Fibroblast of the aortic adventitia (primary cell): Measurements from ENCODE around the gene FGF14. TPM values are rescaled to one million over a fixed set of nuclear protein-coding genes. Genes with fewer than 3 reads are reported as not detected.

ENCODE experiments used
- DNase-seq: peaks from one replicate; pipeline ENCODE4 v3.0.0-alpha.2; 2010; ENCODE audit warnings: low read depth
- H3K4me3 ChIP-seq: 2 replicates; pipeline ENCODE4 v1.5.1; 2011; ENCODE audit warnings: low read depth, mild to moderate bottlenecking, control low read depth, low read length, moderate library complexity
- total RNA-seq: library from RNA; depleted of rRNA; stranded (reverse); fragments of >200 nt; gene quantifications from 2 replicates; pipeline ENCODE4 v1.2.3, GENCODE V29; 2012; ENCODE audit warnings: low replicate concordance
- TF ChIP-seq, protein P1 (sequence below): IDR thresholded peaks from 2 replicates; pipeline ENCODE4 v1.5.1; 2011; ENCODE audit warnings: mild to moderate bottlenecking, low read length, control low read depth, inconsistent platforms; ENCODE audit not compliant: insufficient read depth

Gene FGF14
- total RNA-seq, 1 donor, result 1.4 TPM

DNA sequence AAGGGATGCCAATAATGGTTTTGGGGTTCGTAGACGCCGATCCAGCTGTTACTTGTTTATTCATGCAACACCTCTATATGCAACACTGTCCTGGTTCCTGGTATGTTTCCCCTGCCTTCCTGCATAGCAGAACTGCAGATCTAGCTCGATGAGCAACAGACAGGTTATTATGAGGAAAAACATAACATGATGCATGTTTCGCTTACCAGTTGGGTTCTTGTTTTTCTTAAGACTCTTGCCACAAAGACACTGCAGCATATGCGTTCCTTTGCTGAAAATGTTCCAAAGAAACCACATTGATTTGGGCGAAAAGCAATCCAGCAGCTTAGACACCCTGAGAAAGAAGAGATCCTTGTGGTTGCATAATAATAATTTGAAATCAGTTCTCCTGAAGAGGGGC, 583 bp downstream of the FGF14 start:
- TF ChIP-seq, protein P1, sequence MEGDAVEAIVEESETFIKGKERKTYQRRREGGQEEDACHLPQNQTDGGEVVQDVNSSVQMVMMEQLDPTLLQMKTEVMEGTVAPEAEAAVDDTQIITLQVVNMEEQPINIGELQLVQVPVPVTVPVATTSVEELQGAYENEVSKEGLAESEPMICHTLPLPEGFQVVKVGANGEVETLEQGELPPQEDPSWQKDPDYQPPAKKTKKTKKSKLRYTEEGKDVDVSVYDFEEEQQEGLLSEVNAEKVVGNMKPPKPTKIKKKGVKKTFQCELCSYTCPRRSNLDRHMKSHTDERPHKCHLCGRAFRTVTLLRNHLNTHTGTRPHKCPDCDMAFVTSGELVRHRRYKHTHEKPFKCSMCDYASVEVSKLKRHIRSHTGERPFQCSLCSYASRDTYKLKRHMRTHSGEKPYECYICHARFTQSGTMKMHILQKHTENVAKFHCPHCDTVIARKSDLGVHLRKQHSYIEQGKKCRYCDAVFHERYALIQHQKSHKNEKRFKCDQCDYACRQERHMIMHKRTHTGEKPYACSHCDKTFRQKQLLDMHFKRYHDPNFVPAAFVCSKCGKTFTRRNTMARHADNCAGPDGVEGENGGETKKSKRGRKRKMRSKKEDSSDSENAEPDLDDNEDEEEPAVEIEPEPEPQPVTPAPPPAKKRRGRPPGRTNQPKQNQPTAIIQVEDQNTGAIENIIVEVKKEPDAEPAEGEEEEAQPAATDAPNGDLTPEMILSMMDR, result no peak
- H3K4me3 ChIP-seq, result peak overlapping the region; percentile 10
- peak; percentile 5 for DNase-seq

DNA sequence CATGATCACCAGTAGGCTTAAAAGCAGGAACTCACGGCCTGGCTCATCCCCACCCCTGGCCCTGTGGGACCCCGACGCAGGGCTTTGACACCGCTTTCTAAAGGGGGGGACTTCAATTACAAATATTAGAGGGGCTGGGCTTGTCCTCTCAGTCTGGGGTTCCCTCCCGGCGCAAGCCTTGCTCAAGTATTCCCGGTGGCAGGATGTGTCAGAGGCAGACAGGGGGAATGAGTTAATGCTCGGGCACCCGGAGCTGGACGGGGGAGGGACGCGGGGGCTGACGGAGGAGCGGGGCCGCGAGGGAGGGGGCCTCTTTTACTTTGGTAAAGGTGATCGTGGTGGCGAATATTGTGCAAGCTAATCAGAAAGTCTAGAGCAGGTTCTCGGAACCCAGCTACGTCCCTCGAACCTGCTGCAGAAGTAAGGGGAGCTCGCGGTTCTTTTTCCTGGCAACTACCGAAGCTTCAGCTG, 1.1 kb downstream of the FGF14 start:
- peak; percentile 3 for DNase-seq
- TF ChIP-seq, protein P1, result no peak

DNA sequence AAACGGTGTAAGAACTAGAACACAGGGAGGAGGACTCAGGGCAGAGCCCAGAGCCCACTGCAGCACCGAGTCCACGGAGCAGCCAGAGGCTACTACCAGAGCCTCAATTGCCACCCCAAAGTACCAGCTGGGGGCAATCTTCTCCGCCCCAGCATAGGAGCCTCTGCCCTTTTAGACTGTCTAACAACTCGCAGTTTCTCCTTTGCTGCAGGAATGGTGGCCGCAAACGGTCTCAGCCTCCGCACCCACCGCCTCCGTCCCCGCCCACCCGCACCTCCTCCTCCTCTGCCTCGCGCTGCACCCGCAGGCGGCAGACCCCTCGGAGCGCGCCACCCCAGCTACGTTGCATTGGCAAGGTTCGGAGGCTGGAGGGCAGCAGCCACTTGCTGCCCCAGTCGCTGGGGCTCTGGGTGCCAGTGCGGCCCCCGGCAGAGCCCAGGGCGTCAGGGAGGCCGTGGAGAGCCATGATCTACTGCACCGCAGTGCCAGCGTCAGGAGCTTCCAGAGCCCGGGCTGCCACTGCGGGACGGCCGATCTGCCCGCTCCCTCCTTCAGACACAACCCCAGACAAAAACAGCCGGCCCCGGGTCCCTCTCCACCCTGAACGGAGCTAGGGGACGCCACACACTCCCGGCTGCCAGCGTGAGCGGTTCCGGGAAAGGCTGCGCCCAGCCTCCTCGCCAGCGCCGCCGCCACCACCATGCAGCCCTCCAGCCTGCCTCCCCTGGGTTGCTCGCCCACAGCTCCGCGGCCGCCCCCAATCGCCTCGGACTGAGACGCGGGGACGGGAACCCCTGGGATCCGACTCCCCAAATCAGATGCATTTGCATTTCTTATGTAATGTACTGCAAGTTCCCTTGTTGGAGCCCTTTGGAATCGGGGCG, 1.8 kb downstream of the FGF14 start:
- DNase-seq, result no peak
- TF ChIP-seq, protein P1, result no peak
- peak overlapping the region; percentile 53 for H3K4me3 ChIP-seq

More for the DNA sequence above, 1.1 kb downstream of the FGF14 start:
- peak overlapping the region; percentile 53 for H3K4me3 ChIP-seq

DNA sequence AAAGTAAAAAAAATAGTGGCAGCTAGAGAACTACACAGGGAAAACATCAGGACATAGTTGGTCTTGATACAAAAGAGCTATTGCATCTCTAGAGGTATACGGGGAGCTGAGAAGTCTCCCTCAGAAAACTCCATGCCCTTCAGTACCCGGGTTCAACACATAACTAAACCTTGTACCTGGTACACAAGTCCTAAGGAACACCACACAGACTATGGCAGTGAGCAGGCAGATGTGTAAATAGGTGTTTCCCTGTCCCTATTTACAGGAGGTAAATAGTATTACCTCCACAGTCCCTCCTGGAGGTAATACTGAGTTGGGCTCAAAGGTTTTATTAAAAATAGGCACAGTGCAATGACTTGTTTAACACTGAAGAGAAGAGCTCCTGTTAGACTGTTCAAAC, 5.9 kb downstream of the FGF14 start:
- DNase-seq, result no peak
- TF ChIP-seq, protein P1, result no peak
- no peak overlapping the region for H3K4me3 ChIP-seq

DNA sequence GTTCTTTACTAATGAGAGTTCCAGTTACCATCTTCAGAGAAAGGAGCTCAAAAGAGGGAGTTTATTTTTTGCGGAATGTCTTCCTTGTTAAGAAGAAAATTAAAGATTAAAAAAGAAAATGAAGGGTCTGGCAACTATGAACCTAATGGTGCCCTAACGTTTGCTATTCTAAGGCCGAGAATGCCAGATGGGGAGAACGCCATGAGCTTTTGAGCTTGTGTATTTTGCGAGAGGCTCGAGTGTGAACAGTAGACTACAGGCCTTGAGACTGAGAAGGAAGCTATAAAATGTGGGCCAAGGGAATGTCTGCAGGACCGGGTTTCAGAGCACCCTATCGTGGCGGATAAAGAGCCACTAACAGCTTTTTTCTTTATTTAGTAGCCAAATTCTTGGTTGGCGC, 6.7 kb downstream of the FGF14 start:
- TF ChIP-seq, protein P1, result no peak
- DNase-seq, result no peak
- peak overlapping the region; percentile 76 for H3K4me3 ChIP-seq

DNA sequence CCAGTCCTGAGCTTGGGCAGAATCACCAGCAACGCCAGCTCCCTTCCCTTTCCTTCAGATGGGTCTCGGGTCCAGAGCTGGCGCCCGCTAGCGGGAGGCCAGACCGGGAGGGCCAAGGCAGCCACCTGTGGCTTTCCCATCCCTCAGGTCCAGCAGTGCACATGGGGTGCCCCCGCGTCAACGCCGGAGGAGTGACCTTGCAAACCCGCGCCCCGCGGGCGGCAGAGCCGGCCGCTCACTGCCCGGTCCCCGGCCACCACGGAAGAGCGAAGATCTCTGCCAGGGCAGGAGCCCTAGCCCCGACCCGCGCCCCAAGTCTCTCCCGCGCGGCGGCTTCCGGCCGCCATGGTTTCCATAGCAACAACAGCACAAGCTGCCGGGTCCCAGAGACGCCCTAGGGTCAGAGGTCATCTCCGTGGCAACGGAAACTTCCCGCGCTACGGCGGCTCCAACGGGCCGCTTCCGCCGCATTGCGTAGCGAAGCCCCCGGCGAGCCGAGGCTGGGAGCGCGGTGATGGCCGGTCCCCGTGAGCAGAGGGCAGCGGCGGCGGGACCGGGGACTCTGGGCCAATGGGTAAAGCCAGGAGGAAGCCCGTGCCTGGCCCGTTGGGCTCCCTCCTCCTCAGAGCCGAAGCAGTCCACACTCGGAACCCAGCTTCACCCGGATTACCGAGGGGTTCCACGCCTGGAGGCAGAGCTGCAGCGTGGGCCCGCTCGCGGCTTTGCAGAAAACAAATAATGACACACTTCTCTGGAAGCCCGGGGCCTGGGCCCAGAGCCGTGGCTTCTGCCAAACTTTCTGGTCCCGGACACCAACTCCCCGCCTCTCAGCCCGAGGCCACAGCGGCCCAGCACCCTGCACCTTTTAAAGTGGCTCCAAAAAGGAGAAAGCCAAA, 7.4 kb downstream of the FGF14 start:
- peak; percentile 78 for DNase-seq
- peak overlapping the region; percentile 76 for H3K4me3 ChIP-seq
- TF ChIP-seq, protein P1, result peak; percentile 15
